Activated naive CD8-positive, alpha-beta T cell treated with anti-CD3 and anti-CD28 coated beads for 36 hours (primary cell): ENCODE measurements around the gene DNM3. TPM values are rescaled to one million over a fixed set of nuclear protein-coding genes. Genes with fewer than 3 reads are reported as not detected.

Source experiments
- DNase-seq: peaks from one replicate; pipeline ENCODE4 v3.0.0; 2021
- H3K27ac Mint-ChIP-seq: one replicate; pipeline ENCODE4 v1.8.0; 2022; ENCODE audit warnings: mild to moderate bottlenecking, moderate library complexity, mixed read lengths
- H3K27me3 Mint-ChIP-seq: one replicate; pipeline ENCODE4 v1.8.0; 2022; ENCODE audit warnings: mild to moderate bottlenecking, mixed read lengths
- H3K36me3 Mint-ChIP-seq: one replicate; pipeline ENCODE4 v1.8.0; 2021; ENCODE audit warnings: mild to moderate bottlenecking, mixed read lengths
- H3K4me1 Mint-ChIP-seq: one replicate; pipeline ENCODE4 v1.8.0; 2021; ENCODE audit warnings: mixed read lengths
- H3K4me3 Mint-ChIP-seq: one replicate; pipeline ENCODE4 v1.8.0; 2022; ENCODE audit warnings: mild to moderate bottlenecking, moderate library complexity, mixed read lengths
- H3K9me3 Mint-ChIP-seq: one replicate; pipeline ENCODE4 v1.8.0; 2022; ENCODE audit warnings: mixed read lengths
- total RNA-seq, 2 experiments: library from RNA; stranded (reverse); gene quantifications; one replicate each; pipeline ENCODE4 v1.2.3, GENCODE V29; 2021

Gene DNM3
- total RNA-seq, 2 experiments from 2014 or later, result 0.34 to 0.35 TPM

- Mint-ChIP-seq H3K27me3 (no peaks in the 10 kb centered on the region), H3K27ac (no peak overlapping the region), H3K36me3 (no peaks in the 10 kb centered on the region), H3K4me1 (no peaks in the 10 kb centered on the region), H3K9me3 (no peaks in the 10 kb centered on the region), H3K4me3 (no peak overlapping the region)
- no peak for DNase-seq
Measured at GRCh38 chr1:171984850-171985485, 143.7 kb downstream of the DNM3 start.

GRCh38 chr1:171985639-171986038 lies 144.3 kb downstream of the DNM3 start:
- H3K36me3 Mint-ChIP-seq, result no peaks in the 10 kb centered on the region
- H3K9me3 Mint-ChIP-seq, result no peaks in the 10 kb centered on the region

GRCh38 chr1:171988243-171988885 lies 147.1 kb downstream of the DNM3 start:
- H3K27ac Mint-ChIP-seq, result no peak overlapping the region
- DNase-seq, result no peak
- H3K36me3 Mint-ChIP-seq, result no peaks in the 10 kb centered on the region
- H3K9me3 Mint-ChIP-seq, result no peaks in the 10 kb centered on the region
- H3K4me1 Mint-ChIP-seq, result no peaks in the 10 kb centered on the region
- no peak overlapping the region for H3K4me3 Mint-ChIP-seq
- no peaks in the 10 kb centered on the region for H3K27me3 Mint-ChIP-seq

More at GRCh38 chr1:171985639-171986038, 144.3 kb downstream of the DNM3 start:
- DNase-seq, result peak; percentile 5
- Mint-ChIP-seq H3K4me3 (no peak overlapping the region), H3K27ac (no peak overlapping the region), H3K4me1 (no peaks in the 10 kb centered on the region), H3K27me3 (no peaks in the 10 kb centered on the region)

- Mint-ChIP-seq H3K4me1 (no peaks in the 10 kb centered on the region), H3K9me3 (no peaks in the 10 kb centered on the region), H3K4me3 (no peak overlapping the region), H3K27ac (no peak overlapping the region), H3K36me3 (no peaks in the 10 kb centered on the region), H3K27me3 (no peaks in the 10 kb centered on the region)
- no peak for DNase-seq
Measured at GRCh38 chr1:171990371-171990770, 149.1 kb downstream of the DNM3 start.

GRCh38 chr1:171994293-171994692 lies 153.0 kb downstream of the DNM3 start:
- DNase-seq, result no peak
- Mint-ChIP-seq H3K9me3 (no peaks in the 10 kb centered on the region), H3K27ac (no peak overlapping the region), H3K4me1 (no peaks in the 10 kb centered on the region), H3K27me3 (no peaks in the 10 kb centered on the region), H3K4me3 (no peak overlapping the region), H3K36me3 (no peaks in the 10 kb centered on the region)

GRCh38 chr1:171995573-171995972 lies 154.3 kb downstream of the DNM3 start:
- no peak for DNase-seq
- Mint-ChIP-seq H3K27ac (no peak overlapping the region), H3K4me1 (no peaks in the 10 kb centered on the region), H3K27me3 (no peaks in the 10 kb centered on the region), H3K9me3 (no peaks in the 10 kb centered on the region), H3K36me3 (no peaks in the 10 kb centered on the region), H3K4me3 (no peak overlapping the region)

- Mint-ChIP-seq H3K4me3 (no peak overlapping the region), H3K36me3 (no peaks in the 10 kb centered on the region), H3K4me1 (no peaks in the 10 kb centered on the region), H3K27me3 (no peaks in the 10 kb centered on the region), H3K9me3 (no peaks in the 10 kb centered on the region), H3K27ac (no peak overlapping the region)
- no peak for DNase-seq
Measured at GRCh38 chr1:171997936-171998335, 156.6 kb downstream of the DNM3 start.

GRCh38 chr1:171998711-171999110 lies 157.4 kb downstream of the DNM3 start:
- no peak for DNase-seq
- Mint-ChIP-seq H3K36me3 (no peaks in the 10 kb centered on the region), H3K4me3 (no peak overlapping the region), H3K27me3 (no peaks in the 10 kb centered on the region), H3K9me3 (no peaks in the 10 kb centered on the region), H3K4me1 (no peaks in the 10 kb centered on the region), H3K27ac (no peak overlapping the region)

- no peak overlapping the region for H3K27ac Mint-ChIP-seq
- H3K9me3 Mint-ChIP-seq, result no peaks in the 10 kb centered on the region
Measured at GRCh38 chr1:171999756-172000155, 158.5 kb downstream of the DNM3 start.

GRCh38 chr1:172001288-172001687 lies 160.0 kb downstream of the DNM3 start:
- Mint-ChIP-seq H3K27ac (no peak overlapping the region), H3K36me3 (no peaks in the 10 kb centered on the region), H3K4me1 (no peaks in the 10 kb centered on the region), H3K9me3 (no peaks in the 10 kb centered on the region), H3K27me3 (no peaks in the 10 kb centered on the region), H3K4me3 (no peak overlapping the region)
- no peak for DNase-seq

More at GRCh38 chr1:171999756-172000155, 158.5 kb downstream of the DNM3 start:
- no peaks in the 10 kb centered on the region for H3K36me3 Mint-ChIP-seq
- no peak overlapping the region for H3K4me3 Mint-ChIP-seq
- DNase-seq, result no peak
- no peaks in the 10 kb centered on the region for H3K27me3 Mint-ChIP-seq
- no peaks in the 10 kb centered on the region for H3K4me1 Mint-ChIP-seq

- DNase-seq, result no peak
- Mint-ChIP-seq H3K36me3 (no peaks in the 10 kb centered on the region), H3K4me3 (no peak overlapping the region), H3K27me3 (no peaks in the 10 kb centered on the region), H3K4me1 (no peaks in the 10 kb centered on the region), H3K27ac (no peak overlapping the region), H3K9me3 (no peaks in the 10 kb centered on the region)
Measured at GRCh38 chr1:172002725-172003345, 161.5 kb downstream of the DNM3 start.

- H3K36me3 Mint-ChIP-seq, result no peaks in the 10 kb centered on the region
- no peak overlapping the region for H3K27ac Mint-ChIP-seq
- H3K4me1 Mint-ChIP-seq, result no peaks in the 10 kb centered on the region
- DNase-seq, result no peak
- H3K9me3 Mint-ChIP-seq, result no peaks in the 10 kb centered on the region
- H3K27me3 Mint-ChIP-seq, result no peaks in the 10 kb centered on the region
- no peak overlapping the region for H3K4me3 Mint-ChIP-seq
Measured at GRCh38 chr1:172003766-172004530, 162.7 kb downstream of the DNM3 start.

GRCh38 chr1:172004671-172005070 lies 163.4 kb downstream of the DNM3 start:
- Mint-ChIP-seq H3K4me3 (no peak overlapping the region), H3K27me3 (no peaks in the 10 kb centered on the region), H3K4me1 (no peaks in the 10 kb centered on the region), H3K36me3 (no peaks in the 10 kb centered on the region), H3K27ac (no peak overlapping the region), H3K9me3 (peaks cover under 1% of the 10 kb centered on the region)
- DNase-seq, result no peak

GRCh38 chr1:172005856-172006255 lies 164.6 kb downstream of the DNM3 start:
- peaks cover 5% of the 10 kb centered on the region for H3K9me3 Mint-ChIP-seq
- no peaks in the 10 kb centered on the region for H3K27me3 Mint-ChIP-seq
- H3K4me3 Mint-ChIP-seq, result no peak overlapping the region
- DNase-seq, result no peak
- H3K36me3 Mint-ChIP-seq, result peaks cover 2% of the 10 kb centered on the region
- no peak overlapping the region for H3K27ac Mint-ChIP-seq
- no peaks in the 10 kb centered on the region for H3K4me1 Mint-ChIP-seq

- H3K9me3 Mint-ChIP-seq, result peaks cover 5% of the 10 kb centered on the region
- no peak overlapping the region for H3K27ac Mint-ChIP-seq
- DNase-seq, result no peak
- H3K27me3 Mint-ChIP-seq, result no peaks in the 10 kb centered on the region
- peaks cover 2% of the 10 kb centered on the region for H3K36me3 Mint-ChIP-seq
- H3K4me3 Mint-ChIP-seq, result no peak overlapping the region
- no peaks in the 10 kb centered on the region for H3K4me1 Mint-ChIP-seq
Measured at GRCh38 chr1:172006660-172007059, 165.4 kb downstream of the DNM3 start.
